Hair follicle dermal papilla cell (primary cell): ENCODE measurements around the gene NUP205. TPM values are rescaled to one million over a fixed set of nuclear protein-coding genes. Genes with fewer than 3 reads are reported as not detected.

Source experiments
- small RNA-seq: library from RNA; depleted of rRNA; stranded (forward); fragments of <200 nt; gene quantifications from one replicate; pipeline ENCODE3, GENCODE V24; 2012
- total RNA-seq: library from RNA; depleted of rRNA; stranded (reverse); fragments of >200 nt; gene quantifications from 2 replicates; pipeline ENCODE4 v1.2.3, GENCODE V29; 2012

NUP205 gene, protein sequence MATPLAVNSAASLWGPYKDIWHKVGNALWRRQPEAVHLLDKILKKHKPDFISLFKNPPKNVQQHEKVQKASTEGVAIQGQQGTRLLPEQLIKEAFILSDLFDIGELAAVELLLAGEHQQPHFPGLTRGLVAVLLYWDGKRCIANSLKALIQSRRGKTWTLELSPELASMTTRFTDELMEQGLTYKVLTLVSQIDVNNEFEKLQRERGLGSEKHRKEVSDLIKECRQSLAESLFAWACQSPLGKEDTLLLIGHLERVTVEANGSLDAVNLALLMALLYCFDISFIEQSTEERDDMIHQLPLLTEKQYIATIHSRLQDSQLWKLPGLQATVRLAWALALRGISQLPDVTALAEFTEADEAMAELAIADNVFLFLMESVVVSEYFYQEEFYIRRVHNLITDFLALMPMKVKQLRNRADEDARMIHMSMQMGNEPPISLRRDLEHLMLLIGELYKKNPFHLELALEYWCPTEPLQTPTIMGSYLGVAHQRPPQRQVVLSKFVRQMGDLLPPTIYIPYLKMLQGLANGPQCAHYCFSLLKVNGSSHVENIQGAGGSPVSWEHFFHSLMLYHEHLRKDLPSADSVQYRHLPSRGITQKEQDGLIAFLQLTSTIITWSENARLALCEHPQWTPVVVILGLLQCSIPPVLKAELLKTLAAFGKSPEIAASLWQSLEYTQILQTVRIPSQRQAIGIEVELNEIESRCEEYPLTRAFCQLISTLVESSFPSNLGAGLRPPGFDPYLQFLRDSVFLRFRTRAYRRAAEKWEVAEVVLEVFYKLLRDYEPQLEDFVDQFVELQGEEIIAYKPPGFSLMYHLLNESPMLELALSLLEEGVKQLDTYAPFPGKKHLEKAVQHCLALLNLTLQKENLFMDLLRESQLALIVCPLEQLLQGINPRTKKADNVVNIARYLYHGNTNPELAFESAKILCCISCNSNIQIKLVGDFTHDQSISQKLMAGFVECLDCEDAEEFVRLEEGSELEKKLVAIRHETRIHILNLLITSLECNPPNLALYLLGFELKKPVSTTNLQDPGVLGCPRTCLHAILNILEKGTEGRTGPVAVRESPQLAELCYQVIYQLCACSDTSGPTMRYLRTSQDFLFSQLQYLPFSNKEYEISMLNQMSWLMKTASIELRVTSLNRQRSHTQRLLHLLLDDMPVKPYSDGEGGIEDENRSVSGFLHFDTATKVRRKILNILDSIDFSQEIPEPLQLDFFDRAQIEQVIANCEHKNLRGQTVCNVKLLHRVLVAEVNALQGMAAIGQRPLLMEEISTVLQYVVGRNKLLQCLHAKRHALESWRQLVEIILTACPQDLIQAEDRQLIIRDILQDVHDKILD (N-terminal part only)
- 33.9 and 42.2 TPM in 2 replicates for total RNA-seq

DNA sequence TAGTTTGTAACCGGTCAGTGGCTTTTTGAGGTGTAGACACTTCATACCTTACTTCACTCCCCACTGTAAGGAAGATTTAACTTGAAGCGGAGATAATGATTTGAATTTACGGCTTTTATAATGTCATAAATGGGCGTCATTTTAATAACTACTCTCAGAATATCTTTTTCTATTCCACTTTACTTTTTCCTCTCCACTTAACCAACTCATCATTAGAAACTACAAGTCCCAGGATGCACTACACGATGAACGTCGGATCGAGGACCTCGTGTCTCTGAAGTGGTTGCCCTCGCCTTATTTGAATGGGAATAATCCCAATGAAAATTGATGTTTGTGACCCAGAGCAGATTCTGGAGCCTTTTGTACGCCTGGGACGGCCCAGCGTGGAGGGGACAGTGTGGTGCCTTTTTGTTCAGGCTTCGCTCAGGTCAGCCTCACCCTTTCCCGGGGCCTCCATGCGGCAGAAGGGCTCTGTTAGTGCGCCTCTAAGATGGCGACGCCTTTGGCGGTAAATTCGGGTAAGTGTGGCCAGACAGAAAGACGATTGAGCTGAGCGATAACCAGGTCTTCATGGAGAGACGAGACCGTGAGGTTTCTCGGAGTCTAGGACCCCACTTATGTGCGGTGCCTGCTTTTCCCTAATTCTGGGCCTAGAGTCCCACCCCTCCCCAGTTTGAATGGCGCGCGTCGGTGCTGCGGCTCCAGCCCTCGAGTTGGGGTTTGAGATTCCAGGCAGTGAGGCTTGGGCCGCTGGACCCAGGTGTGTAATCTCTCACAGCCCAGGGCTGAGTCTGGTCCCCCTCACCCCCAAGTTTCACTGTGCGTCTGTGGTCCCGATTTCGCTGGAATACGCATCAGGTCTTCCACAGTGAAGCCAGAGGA is at the start of gene NUP205:
Gene NUP205, plus strand, starts transcription at position 463 of the 882 bp plus-strand sequence. Its CDS starts 28 bp downstream, at position 491.

DNA sequence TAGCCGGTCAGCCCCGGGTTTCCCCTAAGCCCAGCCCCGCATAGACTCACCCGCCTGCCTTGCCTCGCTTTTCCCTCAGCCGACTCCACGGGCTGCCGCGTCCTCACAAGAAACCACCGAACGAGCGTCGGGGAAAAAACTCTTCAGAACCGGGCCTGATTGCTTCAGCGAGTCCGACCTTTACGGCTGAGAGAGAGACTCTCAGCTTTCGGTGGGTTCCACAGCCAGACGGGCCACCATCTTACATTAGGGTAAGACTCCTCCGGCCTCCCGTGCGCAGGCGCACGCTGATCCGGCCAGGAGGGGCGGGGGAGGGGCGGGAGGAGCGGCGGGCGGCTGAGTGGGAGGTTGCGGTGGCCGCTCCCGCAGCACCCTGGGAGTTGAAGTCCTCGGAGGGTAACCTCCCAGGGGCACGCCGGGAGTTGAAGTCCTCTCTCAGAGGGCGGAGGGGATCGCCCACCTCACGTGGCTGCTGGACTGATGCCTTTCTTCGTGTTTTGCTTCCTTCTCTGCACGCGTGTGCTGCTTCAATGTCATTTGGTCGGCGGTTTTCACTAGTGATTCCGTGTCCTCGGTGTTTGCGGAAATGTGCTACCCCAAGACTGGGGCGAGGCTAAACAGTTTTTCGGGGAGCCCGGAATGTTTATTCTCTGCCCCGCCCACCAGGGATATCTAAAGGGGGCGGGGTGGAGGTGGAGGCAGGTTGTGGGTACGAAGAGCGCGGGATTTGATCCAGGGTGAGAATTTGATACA is 47.7 kb upstream of the NUP205 start, which contains the start of gene CNOT4:
Gene CNOT4, minus strand, starts transcription at position 264 of the 753 bp plus-strand sequence. CDS start 71,771 bp downstream, outside the sequence.

DNA sequence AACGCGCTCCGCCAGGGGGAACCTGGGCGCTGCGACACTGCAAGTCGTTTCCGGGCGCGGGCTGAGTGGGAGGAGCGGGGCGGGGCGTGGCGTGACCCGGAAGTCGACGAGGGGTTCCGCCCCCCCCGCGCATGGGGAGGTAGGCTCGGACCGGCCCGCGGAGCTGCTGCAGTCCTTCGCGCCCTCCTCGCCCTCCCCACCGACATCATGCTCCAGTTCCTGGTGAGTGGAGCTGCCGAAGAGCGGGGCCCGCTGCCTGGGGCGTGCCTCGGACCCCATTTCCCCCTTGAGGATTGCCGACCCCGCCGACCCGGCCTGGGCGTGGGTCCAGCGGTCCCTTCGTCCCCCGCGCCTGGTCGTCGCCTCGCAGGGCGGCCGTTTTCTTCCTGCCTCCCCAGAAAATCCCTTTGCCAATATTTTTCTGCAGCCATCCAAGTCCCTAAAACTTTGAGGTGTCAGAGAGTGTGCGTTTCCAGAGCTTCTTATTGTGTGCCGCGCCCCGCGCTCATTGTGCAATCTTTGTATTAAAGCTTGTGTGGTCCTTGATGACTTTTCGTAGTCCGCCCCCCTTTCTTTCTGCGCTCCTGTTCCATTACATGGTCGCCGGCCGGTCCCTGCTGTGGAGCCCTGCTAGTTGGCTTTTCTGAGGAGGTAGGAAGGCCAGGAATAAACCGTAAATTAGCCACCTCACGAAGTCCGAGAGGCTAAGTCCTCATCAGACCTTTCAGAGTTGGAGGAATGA is 104.8 kb downstream of the NUP205 start, which contains the start of gene STMP1:
Gene STMP1, plus strand, starts transcription at position 142 of the 742 bp plus-strand sequence.

Small RNA genes lying within 50 kb of the gene (small RNA-seq; reads per million reads assigned to genes)
- gene RNU6-1154P = not detected

Other genes with a start within 250 kb of the NUP205 start
- gene CNOT4, start 47.8 kb upstream of the NUP205 start, total RNA-seq = 13.4 and 19.1 TPM in 2 replicates
- 13.4 and 13.5 TPM in 2 replicates for gene STMP1, start 104.6 kb downstream of the NUP205 start, total RNA-seq
- gene SLC13A4, start 170.3 kb downstream of the NUP205 start, total RNA-seq = 0.16 and 0.97 TPM in 2 replicates
- 33.4 and 34.4 TPM in 2 replicates for gene FAM180A, start 190.9 kb downstream of the NUP205 start, total RNA-seq